GM23338 (cell line): ENCODE results near the gene THSD7A.

ENCODE experiments used
- CREB1 ChIP-seq: fragments of 250-450 bp; sonication (Bioruptor Pico); IDR thresholded peaks from 2 replicates; pipeline ENCODE4 v1.5.0; 2020; ENCODE audit warnings: low read depth, mild to moderate bottlenecking, moderate library complexity
- ETS1 ChIP-seq: IDR thresholded peaks from 2 replicates; pipeline ENCODE4 v1.6.1; 2016; ENCODE audit warnings: antibody characterized with exemption
- EZH2 ChIP-seq: fragments of 200-600 bp; sonication (generic); IDR thresholded peaks from one replicate; pipeline ENCODE4 v1.8.0; 2017; ENCODE audit warnings: antibody characterized with exemption, mild to moderate bottlenecking, low read depth; ENCODE audit not compliant: unreplicated experiment
- EZH2phosphoT487 ChIP-seq: fragments of 200-600 bp; sonication (generic); IDR thresholded peaks from one replicate; pipeline ENCODE4 v1.8.1; 2018; ENCODE audit warnings: antibody characterized with exemption; ENCODE audit not compliant: unreplicated experiment
- JUNB ChIP-seq: IDR thresholded peaks from one replicate; pipeline ENCODE4 v1.6.1; 2016; ENCODE audit warnings: antibody characterized with exemption; ENCODE audit not compliant: unreplicated experiment
- NANOG ChIP-seq: IDR thresholded peaks from 2 replicates; pipeline ENCODE4 v1.6.1; 2016; ENCODE audit warnings: antibody characterized with exemption, borderline replicate concordance
- POLR2AphosphoS5 ChIP-seq: IDR thresholded peaks from 2 replicates; pipeline ENCODE4 v1.6.1; 2016; ENCODE audit warnings: antibody characterized with exemption, low read depth
- STAT1 ChIP-seq: IDR thresholded peaks from one replicate; pipeline ENCODE4 v1.6.1; 2016; ENCODE audit warnings: antibody characterized with exemption; ENCODE audit not compliant: unreplicated experiment
- ZNF114 ChIP-seq: fragments of 250-450 bp; sonication (Bioruptor Pico); IDR thresholded peaks from 2 replicates; pipeline ENCODE4 v1.5.0; 2020; ENCODE audit warnings: mild to moderate bottlenecking, moderate library complexity
- ZNF331 ChIP-seq: fragments of 250-450 bp; sonication (Bioruptor Pico); IDR thresholded peaks from 2 replicates; pipeline ENCODE4 v1.5.0; 2020; ENCODE audit warnings: low read depth, mild to moderate bottlenecking, moderate library complexity
- ZNF462 ChIP-seq: fragments of 250-450 bp; sonication (Bioruptor Pico); IDR thresholded peaks from 2 replicates; pipeline ENCODE4 v1.5.0; 2020; ENCODE audit warnings: mild to moderate bottlenecking, moderate library complexity
- TF ChIP-seq, protein P1 (sequence below), 2 experiments: fragments of 200-600 bp in 1 of 2; sonication (generic) in 1 of 2; conservative IDR thresholded peaks; 2 replicates each; pipeline versions ENCODE4 v1.5.1 to v1.6.1; 2016 to 2017; ENCODE audit warnings: antibody characterized with exemption in 2 of 2, low read depth in 2 of 2, mild to moderate bottlenecking in 2 of 2, moderate library complexity in 1 of 2
- TF ChIP-seq, protein P2 (sequence below): IDR thresholded peaks from one replicate; pipeline ENCODE4 v1.6.1; 2018; ENCODE audit warnings: antibody characterized with exemption; ENCODE audit not compliant: unreplicated experiment

GRCh38 chr7:11489280-11489679 is 342.7 kb downstream of the THSD7A start:
- TF ChIP-seq, protein P1, sequence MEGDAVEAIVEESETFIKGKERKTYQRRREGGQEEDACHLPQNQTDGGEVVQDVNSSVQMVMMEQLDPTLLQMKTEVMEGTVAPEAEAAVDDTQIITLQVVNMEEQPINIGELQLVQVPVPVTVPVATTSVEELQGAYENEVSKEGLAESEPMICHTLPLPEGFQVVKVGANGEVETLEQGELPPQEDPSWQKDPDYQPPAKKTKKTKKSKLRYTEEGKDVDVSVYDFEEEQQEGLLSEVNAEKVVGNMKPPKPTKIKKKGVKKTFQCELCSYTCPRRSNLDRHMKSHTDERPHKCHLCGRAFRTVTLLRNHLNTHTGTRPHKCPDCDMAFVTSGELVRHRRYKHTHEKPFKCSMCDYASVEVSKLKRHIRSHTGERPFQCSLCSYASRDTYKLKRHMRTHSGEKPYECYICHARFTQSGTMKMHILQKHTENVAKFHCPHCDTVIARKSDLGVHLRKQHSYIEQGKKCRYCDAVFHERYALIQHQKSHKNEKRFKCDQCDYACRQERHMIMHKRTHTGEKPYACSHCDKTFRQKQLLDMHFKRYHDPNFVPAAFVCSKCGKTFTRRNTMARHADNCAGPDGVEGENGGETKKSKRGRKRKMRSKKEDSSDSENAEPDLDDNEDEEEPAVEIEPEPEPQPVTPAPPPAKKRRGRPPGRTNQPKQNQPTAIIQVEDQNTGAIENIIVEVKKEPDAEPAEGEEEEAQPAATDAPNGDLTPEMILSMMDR (conservative IDR thresholded peaks at IDR 0.05; ENCODE audit: low read depth in 2 of 2) = no peak
- TF ChIP-seq, protein P2, sequence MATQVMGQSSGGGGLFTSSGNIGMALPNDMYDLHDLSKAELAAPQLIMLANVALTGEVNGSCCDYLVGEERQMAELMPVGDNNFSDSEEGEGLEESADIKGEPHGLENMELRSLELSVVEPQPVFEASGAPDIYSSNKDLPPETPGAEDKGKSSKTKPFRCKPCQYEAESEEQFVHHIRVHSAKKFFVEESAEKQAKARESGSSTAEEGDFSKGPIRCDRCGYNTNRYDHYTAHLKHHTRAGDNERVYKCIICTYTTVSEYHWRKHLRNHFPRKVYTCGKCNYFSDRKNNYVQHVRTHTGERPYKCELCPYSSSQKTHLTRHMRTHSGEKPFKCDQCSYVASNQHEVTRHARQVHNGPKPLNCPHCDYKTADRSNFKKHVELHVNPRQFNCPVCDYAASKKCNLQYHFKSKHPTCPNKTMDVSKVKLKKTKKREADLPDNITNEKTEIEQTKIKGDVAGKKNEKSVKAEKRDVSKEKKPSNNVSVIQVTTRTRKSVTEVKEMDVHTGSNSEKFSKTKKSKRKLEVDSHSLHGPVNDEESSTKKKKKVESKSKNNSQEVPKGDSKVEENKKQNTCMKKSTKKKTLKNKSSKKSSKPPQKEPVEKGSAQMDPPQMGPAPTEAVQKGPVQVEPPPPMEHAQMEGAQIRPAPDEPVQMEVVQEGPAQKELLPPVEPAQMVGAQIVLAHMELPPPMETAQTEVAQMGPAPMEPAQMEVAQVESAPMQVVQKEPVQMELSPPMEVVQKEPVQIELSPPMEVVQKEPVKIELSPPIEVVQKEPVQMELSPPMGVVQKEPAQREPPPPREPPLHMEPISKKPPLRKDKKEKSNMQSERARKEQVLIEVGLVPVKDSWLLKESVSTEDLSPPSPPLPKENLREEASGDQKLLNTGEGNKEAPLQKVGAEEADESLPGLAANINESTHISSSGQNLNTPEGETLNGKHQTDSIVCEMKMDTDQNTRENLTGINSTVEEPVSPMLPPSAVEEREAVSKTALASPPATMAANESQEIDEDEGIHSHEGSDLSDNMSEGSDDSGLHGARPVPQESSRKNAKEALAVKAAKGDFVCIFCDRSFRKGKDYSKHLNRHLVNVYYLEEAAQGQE = no peak
- TF ChIP-seq POLR2AphosphoS5 (no peak), EZH2 (no peak), CREB1 (no peak), EZH2phosphoT487 (no peak), ZNF331 (CRISPR knock-in tag) (no peak), JUNB (no peak), ZNF114 (CRISPR knock-in tag) (no peak), ETS1 (no peak), NANOG (peak; percentile 65; the same call in 1 of the 2 replicates), STAT1 (no peak), ZNF462 (CRISPR knock-in tag) (no peak)
